Endothelial cell of umbilical vein (primary cell): Measurements from ENCODE around the gene PLXDC2. TPM values are rescaled to one million over a fixed set of nuclear protein-coding genes. Genes with fewer than 3 reads are reported as not detected.

Experiments used
- BruUV-seq: library from RNA; stranded (reverse); fragments of 400-500 nt; replicated peaks from 2 replicates; lab custom pipeline; 2021; lab: Mats Ljungman, UMichigan
- CTCF ChIA-PET: fragments of 300-600, 350-600 bp; sonication (Branson Sonifier 250); formaldehyde crosslinking; loops from one replicate; lab custom pipeline; 2021; ENCODE audit warnings: antibody characterized with exemption, inconsistent platforms; lab: Charles Lee
- POLR2A ChIA-PET: fragments of 300-600, 350-600 bp; sonication (Branson Sonifier 250); formaldehyde crosslinking; loops from one replicate; lab custom pipeline; 2021; ENCODE audit warnings: antibody characterized with exemption, inconsistent platforms; lab: Charles Lee
- DNase-seq: peaks from one replicate; pipeline ENCODE4 v3.0.0-alpha.2; 2011; ENCODE audit warnings: low read depth, low spot score
- FAIRE-seq: peaks from 2 replicates; lab custom pipeline; 2011; peaks lifted over from hg19 to GRCh38; lab: Jason Lieb, UNC
- H2AFZ ChIP-seq: 2 replicates; pipeline ENCODE4 v1.6.0; 2012; ENCODE audit warnings: low read depth, low read length, control low read depth, inconsistent platforms
- H3K27ac ChIP-seq: 2 replicates; pipeline ENCODE4 v1.5.1; 2011; ENCODE audit warnings: low read depth, mild to moderate bottlenecking, control low read depth, low read length, moderate library complexity; ENCODE audit not compliant: insufficient read depth
- H3K27me3 ChIP-seq, 2 experiments: 2 replicates each; pipeline versions ENCODE4 v1.6.0 to v1.6.1; 2011; ENCODE audit warnings: low read length in 2 of 2, mixed read lengths in 1 of 2; ENCODE audit not compliant: control insufficient read depth in 2 of 2, insufficient read depth in 2 of 2
- H3K36me3 ChIP-seq, 2 experiments: 2 replicates in 1 of 2; 3 replicates in 1 of 2; pipeline ENCODE4 v1.5.1; 2011; ENCODE audit warnings: low read length in 2 of 2, mild to moderate bottlenecking in 1 of 2, moderate library complexity in 1 of 2; ENCODE audit not compliant: control insufficient read depth in 2 of 2, insufficient read depth in 2 of 2; ENCODE audit errors: extremely low read depth in 1 of 2
- H3K4me1 ChIP-seq: 3 replicates; pipeline ENCODE4 v1.5.1; 2011; ENCODE audit warnings: mild to moderate bottlenecking, low read length; ENCODE audit not compliant: control insufficient read depth, insufficient read depth; ENCODE audit errors: extremely low read depth
- H3K4me2 ChIP-seq: 2 replicates; pipeline ENCODE4 v1.6.1; 2011; ENCODE audit warnings: low read length, control low read depth, mixed read lengths; ENCODE audit not compliant: insufficient read depth
- H3K4me3 ChIP-seq, 3 experiments: fragments of 200-600 bp in 1 of 3; sonication (generic), shearing (Covaris generic) in 1 of 3; replicated peaks in 1 of 3; 2 replicates each; pipeline ENCODE4 v1.5.1; 2011 to 2016; ENCODE audit warnings: control low read depth in 3 of 3, low read length in 3 of 3, mild to moderate bottlenecking in 2 of 3, inconsistent platforms in 1 of 3, low read depth in 1 of 3, moderate library complexity in 1 of 3; ENCODE audit not compliant: insufficient read depth in 1 of 3
- H3K79me2 ChIP-seq: 2 replicates; pipeline ENCODE4 v1.6.0; 2012; ENCODE audit warnings: low read length, inconsistent platforms; ENCODE audit not compliant: control insufficient read depth, insufficient read depth
- H3K9ac ChIP-seq: replicated peaks from 2 replicates; pipeline ENCODE3; 2011; ENCODE audit warnings: low read length, control low read depth; ENCODE audit not compliant: insufficient read depth; ENCODE audit errors: extremely low read depth
- H3K9me1 ChIP-seq: replicated peaks from 3 replicates; pipeline ENCODE4 v1.6.0; 2011; ENCODE audit warnings: mild to moderate bottlenecking, low read length; ENCODE audit not compliant: control insufficient read depth, insufficient read depth; ENCODE audit errors: extremely low read depth
- H3K9me3 ChIP-seq: replicated peaks from 2 replicates; pipeline ENCODE4 v1.5.1; 2012; ENCODE audit warnings: low read length, inconsistent platforms; ENCODE audit not compliant: control insufficient read depth, insufficient read depth
- H4K20me1 ChIP-seq: replicated peaks from 2 replicates; pipeline ENCODE3; 2011; ENCODE audit warnings: mild to moderate bottlenecking, low read length; ENCODE audit not compliant: control insufficient read depth, insufficient read depth; ENCODE audit errors: extremely low read depth
- EZH2 ChIP-seq: IDR thresholded peaks from 2 replicates; pipeline ENCODE4 v1.6.1; 2012; ENCODE audit warnings: borderline replicate concordance, low read depth, mild to moderate bottlenecking, moderate library complexity, low read length, inconsistent platforms; ENCODE audit not compliant: severe bottlenecking
- FOS ChIP-seq: IDR thresholded peaks from 2 replicates; pipeline ENCODE4 v1.6.1; 2011; ENCODE audit warnings: mild to moderate bottlenecking, low read length, moderate library complexity, borderline replicate concordance; ENCODE audit not compliant: insufficient read depth
- GATA2 ChIP-seq: IDR thresholded peaks from 2 replicates; pipeline ENCODE4 v1.7.0; 2011; ENCODE audit warnings: low read depth, mild to moderate bottlenecking, moderate library complexity, mixed read lengths, low read length; ENCODE audit not compliant: insufficient read length, insufficient read depth
- JUN ChIP-seq: IDR thresholded peaks from 2 replicates; pipeline ENCODE4 v1.6.1; 2011; ENCODE audit warnings: borderline replicate concordance, low read depth; ENCODE audit not compliant: insufficient read length, insufficient read depth
- POLR2A ChIP-seq: IDR thresholded peaks from 2 replicates; pipeline ENCODE4 v1.6.1; 2012; ENCODE audit warnings: low read depth, mild to moderate bottlenecking, control low read depth, low read length
- POLR2AphosphoS5 ChIP-seq: IDR thresholded peaks from 2 replicates; pipeline ENCODE4 v1.6.1; 2012; ENCODE audit warnings: low read depth, mild to moderate bottlenecking, control low read depth, low read length, moderate library complexity; ENCODE audit not compliant: insufficient read depth
- dilution Hi-C: fragments of 300-500 bp; cut with MboI; formaldehyde crosslinking; loops from one replicate; pipeline ENCODE4 v1.15.0; 2019; ENCODE audit warnings: low sequenced_read_pairs; ENCODE audit not compliant: extremely low pct_ligation_motif_present
- intact Hi-C: fragments of 100-400 bp; cut with micrococcal nuclease; formaldehyde crosslinking; loops from one replicate; pipeline ENCODE4 v1.10.0; 2022
- polyA plus RNA-seq, 4 experiments: library from polyadenylated mRNA; depleted of rRNA in 3 of 4; stranded (reverse) in 3 of 4; unstranded in 1 of 4; fragments of >200 nt; gene quantifications; 2 replicates each; pipeline versions ENCODE4 v1.2.1 to v1.2.3, GENCODE V29; 2011 to 2012; ENCODE audit warnings: missing spikeins in 1 of 4
- total RNA-seq: library from RNA; stranded (reverse); gene quantifications from 2 replicates; pipeline ENCODE4 v1.2.3, GENCODE V29; 2021
- TF ChIP-seq, protein P1 (sequence below): IDR thresholded peaks from 2 replicates; pipeline ENCODE4 v1.6.1; 2011; ENCODE audit not compliant: insufficient read depth, insufficient read length
- TF ChIP-seq, protein P2 (sequence below), 2 donors: IDR thresholded peaks; 1 replicate in 1 of 2; 2 replicates in 1 of 2; pipeline ENCODE4 v1.5.1; 2011; ENCODE audit warnings: low read length in 2 of 2, mild to moderate bottlenecking in 2 of 2, moderate library complexity in 2 of 2, control low read depth in 1 of 2, inconsistent platforms in 1 of 2, low read depth in 1 of 2; ENCODE audit not compliant: insufficient read depth in 1 of 2; ENCODE audit errors: extremely low read depth in 1 of 2

PLXDC2 gene
- total and polyA plus RNA-seq, 2 donors (not counting 3 experiments of a cell fraction or from before 2014, with no cell fraction given) = 0.32 to 1.2 TPM

DNA sequence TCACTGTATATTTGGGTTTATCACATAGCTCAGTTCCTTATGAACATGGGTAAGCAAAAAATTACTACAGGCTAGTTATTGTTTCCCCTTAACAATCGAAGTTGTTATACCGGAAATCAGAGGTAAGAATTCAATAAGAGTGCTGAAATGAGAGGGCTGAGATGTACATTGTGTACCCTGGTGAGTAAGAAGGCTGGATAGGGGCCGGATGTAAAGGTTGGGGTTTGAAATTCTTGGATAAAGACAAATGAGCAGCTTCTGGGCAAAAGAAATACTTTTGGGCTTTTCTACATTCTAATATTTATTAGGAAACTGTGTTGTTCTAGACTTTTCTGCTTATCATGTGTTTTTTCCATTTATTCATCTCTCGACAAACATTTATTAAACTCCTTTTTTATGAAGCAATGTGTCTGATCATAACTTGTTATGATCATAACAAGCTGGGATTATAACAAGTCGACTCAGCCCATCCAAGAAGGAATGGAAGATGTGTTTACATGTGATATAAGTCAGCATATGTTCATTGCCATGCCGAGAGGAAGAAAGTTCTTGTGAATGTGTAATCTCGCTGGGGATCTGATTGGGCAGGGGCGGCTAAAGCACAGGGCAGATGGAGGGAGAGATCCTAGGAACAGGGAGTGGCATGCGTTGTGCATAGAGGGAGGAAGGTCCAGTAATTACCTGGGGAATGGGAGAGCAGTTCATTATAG is 155.3 kb downstream of the PLXDC2 start:
- H3K4me3 ChIP-seq = no peak overlapping the region
- no peak overlapping the region for H3K27ac ChIP-seq
- intact Hi-C loops = no loop called here
- no peaks in the 10 kb centered on the region for H3K79me2 ChIP-seq
- no peak overlapping the region for H3K9ac ChIP-seq
- no peaks in the 10 kb centered on the region for H3K36me3 ChIP-seq
- H3K4me1 ChIP-seq = no peaks in the 10 kb centered on the region
- TF ChIP-seq POLR2AphosphoS5 = no peak
- TF ChIP-seq EZH2 = no peak
- TF ChIP-seq, protein P1, sequence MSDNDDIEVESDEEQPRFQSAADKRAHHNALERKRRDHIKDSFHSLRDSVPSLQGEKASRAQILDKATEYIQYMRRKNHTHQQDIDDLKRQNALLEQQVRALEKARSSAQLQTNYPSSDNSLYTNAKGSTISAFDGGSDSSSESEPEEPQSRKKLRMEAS = no peak
- TF ChIP-seq, protein P2, sequence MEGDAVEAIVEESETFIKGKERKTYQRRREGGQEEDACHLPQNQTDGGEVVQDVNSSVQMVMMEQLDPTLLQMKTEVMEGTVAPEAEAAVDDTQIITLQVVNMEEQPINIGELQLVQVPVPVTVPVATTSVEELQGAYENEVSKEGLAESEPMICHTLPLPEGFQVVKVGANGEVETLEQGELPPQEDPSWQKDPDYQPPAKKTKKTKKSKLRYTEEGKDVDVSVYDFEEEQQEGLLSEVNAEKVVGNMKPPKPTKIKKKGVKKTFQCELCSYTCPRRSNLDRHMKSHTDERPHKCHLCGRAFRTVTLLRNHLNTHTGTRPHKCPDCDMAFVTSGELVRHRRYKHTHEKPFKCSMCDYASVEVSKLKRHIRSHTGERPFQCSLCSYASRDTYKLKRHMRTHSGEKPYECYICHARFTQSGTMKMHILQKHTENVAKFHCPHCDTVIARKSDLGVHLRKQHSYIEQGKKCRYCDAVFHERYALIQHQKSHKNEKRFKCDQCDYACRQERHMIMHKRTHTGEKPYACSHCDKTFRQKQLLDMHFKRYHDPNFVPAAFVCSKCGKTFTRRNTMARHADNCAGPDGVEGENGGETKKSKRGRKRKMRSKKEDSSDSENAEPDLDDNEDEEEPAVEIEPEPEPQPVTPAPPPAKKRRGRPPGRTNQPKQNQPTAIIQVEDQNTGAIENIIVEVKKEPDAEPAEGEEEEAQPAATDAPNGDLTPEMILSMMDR (IDR thresholded peaks at IDR 0.05; ENCODE audit: extremely low read depth in 1 of 2, insufficient read depth in 1 of 2, low read depth in 1 of 2, low read length in 2 of 2) = no peak
- TF ChIP-seq GATA2 = no peak
- TF ChIP-seq JUN = no peak
- TF ChIP-seq POLR2A = no peak
- TF ChIP-seq FOS = no peak
- H4K20me1 ChIP-seq = no peaks in the 10 kb centered on the region
- DNase-seq = no peak
- no peaks in the 10 kb centered on the region for H3K9me1 ChIP-seq
- no peak overlapping the region for H3K4me2 ChIP-seq
- H2AFZ ChIP-seq = no peak overlapping the region
- CTCF ChIA-PET = no interaction called here
- H3K9me3 ChIP-seq = no peaks in the 10 kb centered on the region
- POLR2A ChIA-PET = no interaction called here
- BruUV-seq = no TSS peak
- FAIRE-seq = no peak
- dilution Hi-C loops = no loop called here
- no peaks in the 10 kb centered on the region for H3K27me3 ChIP-seq
